GM23248 (cell line): ENCODE results near the gene RCOR2.

Experiments
- EZH2 ChIP-seq: fragments of 200-600 bp; sonication (generic); IDR thresholded peaks from 2 replicates; pipeline ENCODE4 v1.6.1; 2018; ENCODE audit warnings: antibody characterized with exemption, mild to moderate bottlenecking; ENCODE audit not compliant: insufficient read depth, poor library complexity, severe bottlenecking
- EZH2phosphoT487 ChIP-seq: fragments of 200-600 bp; sonication (generic); IDR thresholded peaks from 2 replicates; pipeline ENCODE4 v1.6.1; 2018; ENCODE audit warnings: antibody characterized with exemption, moderate library complexity, mild to moderate bottlenecking, low read depth; ENCODE audit not compliant: insufficient read depth

GRCh38 chr11:63939397-63939891 lies 22.5 kb upstream of the RCOR2 start:
- no peak for TF ChIP-seq EZH2
- no peak for TF ChIP-seq EZH2phosphoT487
